Measurements from ENCODE around the gene STUM. TPM values are rescaled to one million over a fixed set of nuclear protein-coding genes. Genes with fewer than 3 reads are reported as not detected.

The STUM gene
- total RNA-seq, 1 experiment from 2014 or later = 0.11 TPM

GRCh38 chr1:226558036-226558650 is 9.6 kb downstream of the STUM start:
- Histone ChIP-seq H2BK15ac (ENCODE audit: low read depth, low read length) (no peak overlapping the region), H3K27me3 (ENCODE audit: insufficient read depth, low read length) (no peaks in the 10 kb centered on the region), H3K4me2 (ENCODE audit: insufficient read depth, insufficient read length, low read length) (no peak overlapping the region), H3K14ac (ENCODE audit: insufficient read depth, low read length) (no peak overlapping the region), H3K4me1 (ENCODE audit: insufficient read depth, low read length) (no peaks in the 10 kb centered on the region), H3K27ac (ENCODE audit: insufficient read length, low read depth, low read length) (no peak overlapping the region), H3K79me2 (ENCODE audit: insufficient read depth, low read length) (no peaks in the 10 kb centered on the region), H3K9me3 (ENCODE audit: control insufficient read depth, low read depth, low read length) (no peaks in the 10 kb centered on the region), H3K56ac (ENCODE audit: insufficient read length, low read depth, low read length) (no peak overlapping the region), H3K23me2 (ENCODE audit: insufficient read length, low read depth, low read length, poor library complexity, severe bottlenecking) (no peaks in the 10 kb centered on the region), H3K79me1 (ENCODE audit: insufficient read depth, low read depth, low read length, poor library complexity, severe bottlenecking) (no peaks in the 10 kb centered on the region), H2BK12ac (ENCODE audit: insufficient read length, low read depth, low read length) (no peak overlapping the region), H3K9ac (ENCODE audit: extremely low read depth, insufficient read length, low read length) (no peak overlapping the region), H4K5ac (ENCODE audit: insufficient read length, low read depth, low read length) (no peak overlapping the region), H3K4ac (ENCODE audit: low read depth, low read length) (no peak overlapping the region), H4K8ac (replicated peaks; ENCODE audit: insufficient read length, low read depth, low read length) (no peak overlapping the region), H2AFZ (ENCODE audit: low read length) (no peak overlapping the region), H3T11ph (ENCODE audit: low read length) (no peak overlapping the region), H2BK5ac (ENCODE audit: insufficient read length, low read length) (no peak overlapping the region), H2BK20ac (ENCODE audit: low read depth, low read length, poor library complexity, severe bottlenecking) (no peak overlapping the region), H2AK5ac (ENCODE audit: insufficient read length, low read length) (no peak overlapping the region), H3K18ac (ENCODE audit: insufficient read length, low read depth, low read length) (no peak overlapping the region), H3K23ac (ENCODE audit: insufficient read length, low read depth, low read length) (no peak overlapping the region), H4K20me1 (ENCODE audit: control insufficient read depth, insufficient read depth, insufficient read length) (no peaks in the 10 kb centered on the region), H4K91ac (ENCODE audit: insufficient read length, low read depth, low read length) (no peak overlapping the region), H2BK120ac (ENCODE audit: low read depth, low read length, poor library complexity, severe bottlenecking) (no peak overlapping the region)
- Mint-ChIP-seq H3K9me3 (no peaks in the 10 kb centered on the region), H3K36me3 (ENCODE audit: insufficient read depth in 1 of 3, low read depth in 3 of 3) (no peaks in the 10 kb centered on the region), H3K4me1 (no peaks in the 10 kb centered on the region), H3K4me3 (no peak overlapping the region), H3K27ac (no peak overlapping the region), H3K27me3 (ENCODE audit: low read depth) (peaks cover 43% of the 10 kb centered on the region)
- no peak for TF ChIP-seq CTCF (conservative IDR thresholded peaks at IDR 0.05)
- no CpG with 5 or more reads among the region's 6 CpGs for WGBS (ENCODE audit: extremely low coverage, insufficient read length, low lambda C conversion rate)
- DNase-seq = no peak

Measured in H9 (cell line).